Karpas-422 (cell line): ENCODE measurements around the gene JAM3. TPM values are rescaled to one million over a fixed set of nuclear protein-coding genes. Genes with fewer than 3 reads are reported as not detected.

ENCODE experiments used
- DNase-seq: peaks from one replicate; pipeline ENCODE4 v3.0.0-alpha.2; 2015
- H2AFZ ChIP-seq: fragments of 200-600 bp; sonication (generic); 2 replicates; pipeline ENCODE4 v1.6.1; 2014; ENCODE audit warnings: antibody characterized with exemption, low read length, mixed read lengths
- H3K27ac ChIP-seq: fragments of 200-600 bp; sonication (generic); 2 replicates; pipeline ENCODE4 v1.5.1; 2014; ENCODE audit warnings: mild to moderate bottlenecking, low read length, moderate library complexity
- H3K27me3 ChIP-seq: fragments of 200-600 bp; sonication (generic); 2 replicates; pipeline ENCODE4 v1.6.1; 2014; ENCODE audit warnings: low read length, mixed read lengths
- H3K36me3 ChIP-seq: fragments of 200-600 bp; sonication (generic); 2 replicates; pipeline ENCODE4 v1.6.1; 2014; ENCODE audit warnings: low read length, mixed read lengths; ENCODE audit not compliant: insufficient read depth
- H3K4me1 ChIP-seq: fragments of 200-600 bp; sonication (generic); 2 replicates; pipeline ENCODE4 v1.6.1; 2014; ENCODE audit warnings: mild to moderate bottlenecking, low read length, mixed read lengths
- H3K4me2 ChIP-seq: fragments of 200-600 bp; sonication (generic); 2 replicates; pipeline ENCODE4 v1.6.1; 2014; ENCODE audit warnings: low read length, low read depth, mild to moderate bottlenecking; ENCODE audit not compliant: poor library complexity, severe bottlenecking
- H3K4me3 ChIP-seq: fragments of 200-600 bp; sonication (generic); 2 replicates; pipeline ENCODE4 v1.5.1; 2014; ENCODE audit warnings: mild to moderate bottlenecking, antibody characterized with exemption, low read length, mixed read lengths
- H3K79me2 ChIP-seq: fragments of 200-600 bp; sonication (generic); 2 replicates; pipeline ENCODE4 v1.6.1; 2014; ENCODE audit warnings: mild to moderate bottlenecking, low read length, mixed read lengths
- H3K9ac ChIP-seq: fragments of 200-600 bp; sonication (generic); 2 replicates; pipeline ENCODE4 v1.6.0; 2014; ENCODE audit warnings: low read length
- H3K9me2 ChIP-seq: fragments of 200-600 bp; sonication (generic), shearing (Covaris generic); replicated peaks from 2 replicates; pipeline ENCODE4 v1.6.0; 2014; ENCODE audit warnings: mild to moderate bottlenecking, low read length, moderate library complexity; ENCODE audit not compliant: insufficient read depth
- H3K9me3 ChIP-seq: fragments of 300-700, 200-600 bp; sonication (generic); 2 replicates; pipeline ENCODE4 v1.6.1; 2014; ENCODE audit warnings: low read length, mixed read lengths
- H4K20me1 ChIP-seq: fragments of 200-600 bp; sonication (generic); 2 replicates; pipeline ENCODE4 v1.6.1; 2014; ENCODE audit warnings: mild to moderate bottlenecking, antibody characterized with exemption, low read length, low read depth; ENCODE audit not compliant: insufficient read depth
- total RNA-seq: library from RNA; depleted of rRNA; stranded (reverse); fragments of >200 nt; shearing (Covaris generic); gene quantifications from 2 replicates; pipeline ENCODE4 v1.2.3, GENCODE V29; 2014; ENCODE audit warnings: low replicate concordance

Gene JAM3
- total RNA-seq, 1 experiment from 2014 or later = 4.8 TPM

DNA sequence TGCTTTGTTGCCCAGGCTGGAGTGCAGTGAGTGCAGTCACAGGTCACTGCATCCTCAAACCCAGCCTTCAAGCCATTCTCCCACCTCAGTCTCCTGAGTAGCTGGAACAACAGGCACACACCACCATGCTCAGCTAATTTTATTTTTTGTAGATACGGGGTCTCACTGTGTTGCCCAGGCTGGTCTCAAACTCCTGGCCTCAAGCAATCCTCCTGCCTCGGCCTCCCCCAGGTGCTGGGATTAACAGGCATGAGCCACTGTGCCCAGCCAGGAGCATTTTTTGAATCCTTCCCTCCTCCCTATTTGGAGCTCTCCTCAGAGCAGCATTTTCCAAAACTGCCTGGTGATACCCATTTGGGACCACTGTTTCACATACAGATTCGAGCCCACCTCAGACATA is 77.7 kb downstream of the JAM3 start:
- no peak for DNase-seq
- H3K79me2 ChIP-seq = no peaks in the 10 kb centered on the region
- no peaks in the 10 kb centered on the region for H3K9me3 ChIP-seq
- H3K9ac ChIP-seq = no peak overlapping the region
- no peaks in the 10 kb centered on the region for H3K36me3 ChIP-seq
- H4K20me1 ChIP-seq = no peaks in the 10 kb centered on the region
- no peaks in the 10 kb centered on the region for H3K4me1 ChIP-seq
- no peak overlapping the region for H2AFZ ChIP-seq
- no peaks in the 10 kb centered on the region for H3K27me3 ChIP-seq
- H3K4me3 ChIP-seq = no peak overlapping the region
- H3K9me2 ChIP-seq = no peaks in the 10 kb centered on the region
- no peak overlapping the region for H3K4me2 ChIP-seq
- H3K27ac ChIP-seq = no peak overlapping the region

DNA sequence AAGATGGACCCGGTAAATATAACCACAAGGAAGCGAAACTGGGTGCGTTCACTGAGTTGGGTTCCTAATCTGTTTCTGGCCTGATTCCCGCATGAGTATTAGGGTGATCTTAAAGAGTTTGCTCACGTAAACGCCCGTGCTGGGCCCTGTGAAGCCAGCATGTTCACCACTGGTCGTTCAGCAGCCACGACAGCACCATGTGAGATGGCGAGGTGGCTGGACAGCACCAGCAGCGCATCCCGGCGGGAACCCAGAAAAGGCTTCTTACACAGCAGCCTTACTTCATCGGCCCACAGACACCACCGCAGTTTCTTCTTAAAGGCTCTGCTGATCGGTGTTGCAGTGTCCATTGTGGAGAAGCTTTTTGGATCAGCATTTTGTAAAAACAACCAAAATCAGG is 80.5 kb downstream of the JAM3 start:
- Histone ChIP-seq H3K27me3 (no peaks in the 10 kb centered on the region), H3K9me2 (no peaks in the 10 kb centered on the region), H3K9me3 (no peaks in the 10 kb centered on the region), H3K79me2 (no peaks in the 10 kb centered on the region), H3K9ac (no peak overlapping the region), H3K4me3 (no peak overlapping the region), H4K20me1 (no peaks in the 10 kb centered on the region), H3K4me1 (no peaks in the 10 kb centered on the region), H2AFZ (no peak overlapping the region), H3K36me3 (no peaks in the 10 kb centered on the region), H3K27ac (no peak overlapping the region), H3K4me2 (no peak overlapping the region)
- DNase-seq = no peak

DNA sequence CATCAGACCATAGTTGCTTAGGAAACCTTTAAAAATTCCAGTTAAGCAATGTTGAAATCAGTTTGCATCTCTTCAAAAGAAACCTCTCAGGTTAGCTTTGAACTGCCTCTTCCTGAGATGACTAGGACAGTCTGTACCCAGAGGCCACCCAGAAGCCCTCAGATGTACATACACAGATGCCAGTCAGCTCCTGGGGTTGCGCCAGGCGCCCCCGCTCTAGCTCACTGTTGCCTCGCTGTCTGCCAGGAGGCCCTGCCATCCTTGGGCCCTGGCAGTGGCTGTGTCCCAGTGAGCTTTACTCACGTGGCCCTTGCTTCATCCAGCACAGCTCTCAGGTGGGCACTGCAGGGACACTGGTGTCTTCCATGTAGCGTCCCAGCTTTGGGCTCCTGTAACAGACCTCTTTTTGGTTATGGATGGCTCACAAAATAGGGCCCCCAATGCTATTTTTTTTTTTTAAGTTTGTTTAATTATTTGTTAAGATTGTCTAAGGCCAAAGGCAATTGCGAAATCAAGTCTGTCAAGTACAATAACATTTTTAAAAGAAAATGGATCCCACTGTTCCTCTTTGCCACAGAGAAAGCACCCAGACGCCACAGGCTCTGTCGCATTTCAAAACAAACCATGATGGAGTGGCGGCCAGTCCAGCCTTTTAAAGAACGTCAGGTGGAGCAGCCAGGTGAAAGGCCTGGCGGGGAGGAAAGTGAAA is 81.5 kb downstream of the JAM3 start:
- Histone ChIP-seq H2AFZ (no peak overlapping the region), H3K36me3 (no peaks in the 10 kb centered on the region), H3K9me3 (no peaks in the 10 kb centered on the region), H3K79me2 (no peaks in the 10 kb centered on the region), H3K4me2 (no peak overlapping the region), H3K4me3 (no peak overlapping the region), H3K4me1 (no peaks in the 10 kb centered on the region), H3K27me3 (no peaks in the 10 kb centered on the region), H4K20me1 (no peaks in the 10 kb centered on the region), H3K9ac (no peak overlapping the region), H3K9me2 (no peaks in the 10 kb centered on the region), H3K27ac (no peak overlapping the region)
- DNase-seq = no peak

DNA sequence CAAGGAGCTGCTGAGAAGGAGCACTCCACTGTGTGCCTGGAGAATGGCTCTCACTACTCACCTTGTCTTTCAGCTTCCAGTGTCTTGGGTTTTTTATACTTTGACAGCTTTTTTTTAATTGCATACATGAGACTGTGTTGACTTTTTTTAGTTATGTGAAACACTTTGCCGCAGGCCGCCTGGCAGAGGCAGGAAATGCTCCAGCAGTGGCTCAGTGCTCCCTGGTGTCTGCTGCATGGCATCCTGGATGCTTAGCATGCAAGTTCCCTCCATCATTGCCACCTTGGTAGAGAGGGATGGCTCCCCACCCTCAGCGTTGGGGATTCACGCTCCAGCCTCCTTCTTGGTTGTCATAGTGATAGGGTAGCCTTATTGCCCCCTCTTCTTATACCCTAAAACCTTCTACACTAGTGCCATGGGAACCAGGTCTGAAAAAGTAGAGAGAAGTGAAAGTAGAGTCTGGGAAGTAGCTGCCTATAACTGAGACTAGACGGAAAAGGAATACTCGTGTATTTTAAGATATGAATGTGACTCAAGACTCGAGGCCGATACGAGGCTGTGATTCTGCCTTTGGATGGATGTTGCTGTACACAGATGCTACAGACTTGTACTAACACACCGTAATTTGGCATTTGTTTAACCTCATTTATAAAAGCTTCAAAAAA is 82.3 kb downstream of the JAM3 start:
- H3K27ac ChIP-seq = no peak overlapping the region
- no peak overlapping the region for H2AFZ ChIP-seq
- no peak overlapping the region for H3K4me3 ChIP-seq
- no peaks in the 10 kb centered on the region for H3K9me3 ChIP-seq
- no peak overlapping the region for H3K4me2 ChIP-seq
- no peaks in the 10 kb centered on the region for H4K20me1 ChIP-seq
- H3K9me2 ChIP-seq = no peaks in the 10 kb centered on the region
- H3K4me1 ChIP-seq = no peaks in the 10 kb centered on the region
- H3K9ac ChIP-seq = no peak overlapping the region
- no peaks in the 10 kb centered on the region for H3K79me2 ChIP-seq
- no peak for DNase-seq
- H3K36me3 ChIP-seq = no peaks in the 10 kb centered on the region
- no peaks in the 10 kb centered on the region for H3K27me3 ChIP-seq

DNA sequence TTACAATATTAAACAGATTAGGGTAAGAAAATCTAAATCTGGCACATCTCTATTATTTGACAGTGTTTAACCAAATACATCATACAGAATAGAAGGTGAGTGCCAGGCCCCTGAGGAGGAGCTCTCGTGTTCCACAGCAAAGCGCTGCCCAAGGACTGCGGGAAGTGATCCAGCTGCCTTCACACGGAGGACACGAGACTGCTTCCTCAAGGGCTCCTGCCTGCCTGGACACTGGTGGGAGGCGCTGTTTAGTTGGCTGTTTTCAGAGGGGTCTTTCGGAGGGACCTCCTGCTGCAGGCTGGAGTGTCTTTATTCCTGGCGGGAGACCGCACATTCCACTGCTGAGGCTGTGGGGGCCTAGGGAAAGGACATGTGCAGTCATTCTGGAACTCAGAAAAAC is 83.8 kb downstream of the JAM3 start:
- no peak overlapping the region for H3K27ac ChIP-seq
- H4K20me1 ChIP-seq = no peaks in the 10 kb centered on the region
- H3K9me3 ChIP-seq = no peaks in the 10 kb centered on the region
- no peak overlapping the region for H3K4me2 ChIP-seq
- H3K4me1 ChIP-seq = no peaks in the 10 kb centered on the region
- no peak overlapping the region for H3K4me3 ChIP-seq
- H3K36me3 ChIP-seq = no peaks in the 10 kb centered on the region; the same call in 1 of the 2 replicates
- H3K9ac ChIP-seq = no peak overlapping the region
- H3K9me2 ChIP-seq = no peaks in the 10 kb centered on the region
- H3K79me2 ChIP-seq = no peaks in the 10 kb centered on the region
- no peak overlapping the region for H2AFZ ChIP-seq
- no peak for DNase-seq
- H3K27me3 ChIP-seq = no peaks in the 10 kb centered on the region

DNA sequence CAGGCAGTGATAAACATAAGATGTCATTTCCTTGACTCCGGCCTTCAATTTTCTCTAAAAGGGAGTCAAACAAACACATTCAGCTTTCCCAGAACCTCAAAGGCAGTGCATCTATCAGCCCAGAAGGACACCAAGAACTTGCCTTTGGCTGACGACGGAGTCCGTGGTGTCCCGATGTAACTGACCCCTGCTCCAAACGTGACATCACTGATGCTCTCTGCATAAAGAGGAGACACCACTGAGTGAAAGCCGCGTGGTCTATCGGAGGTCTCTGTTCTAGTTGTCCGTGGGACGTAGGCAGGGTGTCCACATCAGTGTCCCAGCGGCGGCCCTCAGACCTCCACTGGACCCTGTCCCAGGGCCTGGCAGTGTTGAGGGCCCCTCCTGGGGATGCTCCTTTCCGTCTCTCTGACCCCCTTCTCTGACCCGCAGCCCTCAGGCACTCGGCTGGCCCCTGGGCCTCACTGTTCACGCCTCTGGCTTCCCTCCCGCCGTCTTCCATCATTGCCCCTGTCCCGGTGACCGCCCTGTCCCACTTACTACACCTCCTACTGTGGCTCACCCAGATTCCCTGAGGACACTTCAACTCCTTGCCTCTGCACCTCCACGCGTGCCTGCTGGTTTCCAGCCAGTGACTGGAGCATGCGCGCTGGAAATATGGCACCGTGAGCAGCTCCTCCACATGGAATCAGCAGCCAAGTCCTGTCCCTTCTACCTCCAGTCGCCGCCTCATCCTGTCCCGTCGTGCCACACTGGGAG is 84.5 kb downstream of the JAM3 start:
- Histone ChIP-seq H3K27me3 (no peaks in the 10 kb centered on the region), H3K27ac (no peak overlapping the region), H3K4me3 (no peak overlapping the region), H3K4me1 (no peaks in the 10 kb centered on the region), H3K9ac (no peak overlapping the region), H3K4me2 (no peak overlapping the region), H3K79me2 (no peaks in the 10 kb centered on the region), H4K20me1 (no peaks in the 10 kb centered on the region), H3K9me2 (no peaks in the 10 kb centered on the region), H3K9me3 (no peaks in the 10 kb centered on the region), H3K36me3 (no peaks in the 10 kb centered on the region; the same call in 1 of the 2 replicates), H2AFZ (no peak overlapping the region)
- no peak for DNase-seq

DNA sequence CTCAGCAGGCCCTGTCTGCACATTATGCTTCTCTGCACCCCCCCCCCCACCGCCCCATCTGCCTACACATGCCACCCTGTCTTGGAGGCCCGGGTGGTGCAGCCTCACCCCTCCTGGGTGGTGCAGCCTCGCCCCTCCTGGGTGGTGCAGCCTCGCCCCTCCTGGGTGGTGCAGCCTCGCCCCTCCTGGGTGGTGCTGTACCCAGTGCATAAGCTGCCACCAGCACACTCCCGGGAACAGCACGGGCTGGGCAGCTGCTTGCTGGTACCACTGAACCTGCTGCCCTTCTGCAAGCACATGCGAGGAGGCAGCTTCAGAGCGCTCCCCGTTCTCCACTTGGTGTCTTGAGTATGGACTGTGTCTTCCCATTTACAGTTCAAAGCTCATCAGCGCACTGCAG is 85.6 kb downstream of the JAM3 start:
- H3K4me3 ChIP-seq = no peak overlapping the region
- no peak overlapping the region for H3K27ac ChIP-seq
- no peaks in the 10 kb centered on the region; the same call in 1 of the 2 replicates for H3K36me3 ChIP-seq
- H3K9me3 ChIP-seq = no peaks in the 10 kb centered on the region
- no peaks in the 10 kb centered on the region for H3K27me3 ChIP-seq
- no peaks in the 10 kb centered on the region for H3K9me2 ChIP-seq
- no peaks in the 10 kb centered on the region for H3K4me1 ChIP-seq
- no peaks in the 10 kb centered on the region for H3K79me2 ChIP-seq
- no peak for DNase-seq
- no peaks in the 10 kb centered on the region for H4K20me1 ChIP-seq
- no peak overlapping the region for H3K4me2 ChIP-seq
- no peak overlapping the region for H3K9ac ChIP-seq
- no peak overlapping the region for H2AFZ ChIP-seq

DNA sequence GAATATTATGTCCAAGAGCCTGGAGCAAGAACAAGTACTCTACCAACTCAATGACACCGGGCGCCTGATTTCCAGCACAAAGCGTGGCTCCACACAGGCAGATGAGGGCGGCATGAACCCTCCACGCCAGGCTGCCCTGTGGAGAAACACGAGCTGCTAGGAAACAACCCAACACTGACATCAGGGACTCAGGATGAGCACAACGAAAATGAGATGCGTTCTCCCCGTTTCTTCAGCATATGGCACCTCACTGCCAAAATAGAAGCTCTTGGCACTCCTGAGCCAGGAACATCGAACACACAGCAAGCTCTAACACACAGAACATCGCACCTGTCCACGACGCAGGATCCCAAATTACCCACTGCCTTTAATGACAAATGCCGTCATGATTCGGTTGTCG is 86.6 kb downstream of the JAM3 start:
- DNase-seq = no peak
- Histone ChIP-seq H3K27ac (no peak overlapping the region), H3K36me3 (no peaks in the 10 kb centered on the region; the same call in 1 of the 2 replicates), H3K27me3 (no peaks in the 10 kb centered on the region), H3K79me2 (no peaks in the 10 kb centered on the region), H3K9me2 (no peaks in the 10 kb centered on the region), H3K4me3 (no peak overlapping the region), H3K4me1 (no peaks in the 10 kb centered on the region), H3K9me3 (no peaks in the 10 kb centered on the region), H4K20me1 (no peaks in the 10 kb centered on the region), H3K4me2 (no peak overlapping the region), H2AFZ (no peak overlapping the region), H3K9ac (no peak overlapping the region)
